ENCODE data around the gene TCF19. TPM values are rescaled to one million over a fixed set of nuclear protein-coding genes. Genes with fewer than 3 reads are reported as not detected.
"Not testable (repeated sequence)": the region's sequence is repeated elsewhere in the genome, so short reads cannot be mapped to it uniquely, and the experiment has no call there.

TCF19 gene
- total and polyA plus RNA-seq, 3 experiments from 2014 or later: 11.6 to 103 (median 102) TPM

DNA sequence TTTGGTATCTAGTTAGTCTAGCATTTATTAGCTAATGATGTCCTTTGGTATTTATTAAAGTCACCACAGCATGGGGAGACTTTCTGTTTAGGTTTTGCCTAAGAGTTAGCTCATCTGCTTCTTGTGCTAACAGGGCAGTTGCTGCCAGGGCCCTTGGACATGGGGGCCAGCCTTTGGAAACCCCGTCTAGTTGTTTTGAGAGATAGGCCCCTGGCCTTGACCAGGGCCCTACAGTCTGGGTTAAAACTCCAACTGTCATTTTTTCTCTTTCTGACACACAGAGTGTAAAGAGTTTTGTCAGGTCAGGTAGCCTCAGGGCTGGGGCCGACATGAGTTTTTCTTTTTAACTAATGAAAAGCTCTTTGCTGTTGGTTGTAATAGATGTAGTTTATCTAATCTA is 24.9 kb downstream of the TCF19 start:
- POLR2A ChIA-PET; H3K4me3 Mint-ChIP-seq; H3K4me1 ChIP-seq (ENCODE audit: insufficient read depth, low read length); H3K9me3 Mint-ChIP-seq; H3K9me3 ChIP-seq (ENCODE audit: low read length); H3K27me3 Mint-ChIP-seq; H3K36me3 ChIP-seq (ENCODE audit: insufficient read depth, low read length); H3K4me3 ChIP-seq (ENCODE audit: low read length); H3K27me3 ChIP-seq (ENCODE audit: insufficient read depth, low read length, poor library complexity, severe bottlenecking); H3K27ac ChIP-seq (ENCODE audit: low read depth, low read length); H3K36me3 Mint-ChIP-seq; H3K27ac Mint-ChIP-seq; DNase-seq: not testable (repeated sequence)
- H3K4me1 Mint-ChIP-seq: peaks cover 12 to 19% (median 17%) of the 10 kb centered on the region in 3 donors
- CTCF ChIA-PET: interaction anchor here (1.5 to 2.0 kb wide), 2 partner anchors 9 to 183 kb away, joined by 4 to 5 read pairs; no protein-coding TSS in a partner anchor

DNA sequence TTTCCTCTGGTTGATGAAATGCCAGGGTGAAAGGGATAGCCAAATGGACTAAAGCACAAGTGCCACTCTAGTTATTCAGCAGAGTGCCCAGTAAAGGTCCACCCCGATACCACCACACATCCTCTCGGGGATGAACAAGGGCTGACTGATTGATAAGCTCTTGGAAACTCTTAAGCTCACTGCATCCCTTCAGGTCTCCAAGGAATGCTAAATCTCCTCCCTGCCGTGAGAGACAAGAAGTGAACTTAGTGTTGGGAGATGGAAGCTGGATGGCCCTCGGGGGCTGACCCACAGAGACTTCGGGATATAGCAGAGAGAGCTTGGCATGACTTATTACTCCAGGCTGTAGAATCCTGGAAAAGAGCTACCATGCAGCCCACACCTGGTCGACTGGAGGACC is 25.5 kb downstream of the TCF19 start:
- H3K36me3 Mint-ChIP-seq; H3K9me3 Mint-ChIP-seq; H3K9me3 ChIP-seq (ENCODE audit: low read length); H3K27me3 Mint-ChIP-seq; H3K4me3 Mint-ChIP-seq; H3K27ac ChIP-seq (ENCODE audit: low read depth, low read length); POLR2A ChIA-PET; H3K27ac Mint-ChIP-seq; DNase-seq; H3K4me3 ChIP-seq (ENCODE audit: low read length); H3K4me1 ChIP-seq (ENCODE audit: insufficient read depth, low read length); H3K36me3 ChIP-seq (ENCODE audit: insufficient read depth, low read length); H3K27me3 ChIP-seq (ENCODE audit: insufficient read depth, low read length, poor library complexity, severe bottlenecking): not testable (repeated sequence)
- CTCF ChIA-PET: interaction anchor here (1.5 to 2.0 kb wide), 2 partner anchors 8 to 183 kb away, joined by 4 to 5 read pairs; no protein-coding TSS in a partner anchor
- H3K4me1 Mint-ChIP-seq: peaks cover 8 to 13% (median 11%) of the 10 kb centered on the region in 3 donors

- CTCF ChIA-PET; H3K27me3 ChIP-seq (ENCODE audit: insufficient read depth, low read length, poor library complexity, severe bottlenecking); H3K4me1 ChIP-seq (ENCODE audit: insufficient read depth, low read length); H3K9me3 ChIP-seq (ENCODE audit: low read length); H3K4me3 Mint-ChIP-seq; H3K27ac ChIP-seq (ENCODE audit: low read depth, low read length); H3K27me3 Mint-ChIP-seq; H3K36me3 Mint-ChIP-seq; POLR2A ChIA-PET; DNase-seq; H3K4me3 ChIP-seq (ENCODE audit: low read length); H3K9me3 Mint-ChIP-seq; H3K27ac Mint-ChIP-seq; H3K4me1 Mint-ChIP-seq; H3K36me3 ChIP-seq (ENCODE audit: insufficient read depth, low read length): not testable (repeated sequence)
Observed at GRCh38 chr6:31185695-31186051, 27.3 kb downstream of the TCF19 start.

DNA sequence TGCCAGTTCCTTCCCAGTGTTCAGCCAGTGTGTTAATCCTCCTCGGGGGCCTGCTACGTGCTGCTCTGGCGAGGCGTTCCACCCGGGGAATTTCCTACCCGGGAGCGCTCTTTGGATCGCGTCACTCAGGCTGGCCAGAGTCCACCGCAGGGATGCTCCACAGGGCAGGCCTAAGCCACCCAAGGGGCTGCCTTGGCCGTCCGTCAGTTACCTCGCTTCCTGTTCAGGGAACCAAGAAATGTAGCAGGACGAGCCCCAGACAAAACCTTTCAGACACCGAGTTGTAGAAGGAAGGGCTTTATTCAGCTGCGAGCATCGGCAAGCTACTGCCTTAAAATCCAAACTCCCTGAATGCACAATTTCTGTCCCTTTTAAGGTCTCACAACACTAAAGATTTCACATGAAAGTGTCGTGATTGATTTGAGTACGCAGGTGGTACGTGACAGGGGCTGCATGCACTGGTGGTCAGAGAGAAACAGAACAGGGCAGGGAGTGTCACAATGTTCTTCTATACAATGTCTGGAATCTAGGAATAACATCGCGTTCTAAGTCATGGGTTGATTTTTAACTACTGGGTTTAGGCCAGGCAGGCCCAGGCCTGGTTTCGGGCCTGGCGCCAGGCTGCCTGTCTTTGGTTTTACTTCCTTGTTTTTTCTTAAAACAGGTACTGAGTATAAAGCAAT is 27.8 kb downstream of the TCF19 start:
- CTCF ChIA-PET: no interaction called here
- Histone ChIP-seq H3K4me3 (ENCODE audit: low read length) (no peak overlapping the region), H3K9me3 (ENCODE audit: low read length) (no peaks in the 10 kb centered on the region), H3K27ac (ENCODE audit: low read depth, low read length) (no peak overlapping the region), H3K4me1 (ENCODE audit: insufficient read depth, low read length) (no peaks in the 10 kb centered on the region), H3K36me3 (ENCODE audit: insufficient read depth, low read length) (no peaks in the 10 kb centered on the region), H3K27me3 (ENCODE audit: insufficient read depth, low read length, poor library complexity, severe bottlenecking) (no peaks in the 10 kb centered on the region)
- H3K27me3 Mint-ChIP-seq: no peaks in the 10 kb centered on the region
- POLR2A ChIA-PET: no interaction called here
- H3K27ac Mint-ChIP-seq: peak overlapping the region in 1 of 8 donors; percentile 71
- no peak for DNase-seq
- H3K9me3 Mint-ChIP-seq: no peaks in the 10 kb centered on the region
- peaks cover 0 to 4% (median 0%) of the 10 kb centered on the region in 3 donors for H3K4me1 Mint-ChIP-seq
- no peak overlapping the region for H3K4me3 Mint-ChIP-seq
- H3K36me3 Mint-ChIP-seq: no peaks in the 10 kb centered on the region

- Mint-ChIP-seq H3K36me3 (no peaks in the 10 kb centered on the region), H3K27me3 (no peaks in the 10 kb centered on the region), H3K4me3 (no peak overlapping the region), H3K9me3 (no peaks in the 10 kb centered on the region), H3K27ac (peak overlapping the region in 1 of 8 donors; percentile 36), H3K4me1 (peaks cover 0 to 4% (median 2%) of the 10 kb centered on the region in 3 donors)
- H3K4me3 ChIP-seq (ENCODE audit: low read length): no peak overlapping the region
- no peaks in the 10 kb centered on the region for H3K27me3 ChIP-seq (ENCODE audit: insufficient read depth, low read length, poor library complexity, severe bottlenecking)
- H3K4me1 ChIP-seq (ENCODE audit: insufficient read depth, low read length): no peaks in the 10 kb centered on the region
- no peak overlapping the region for H3K27ac ChIP-seq (ENCODE audit: low read depth, low read length)
- ChIA-PET CTCF (interaction anchor here (1.4 kb wide), 1 partner anchor 179 kb away, joined by 3 read pairs; no protein-coding TSS in a partner anchor), POLR2A (no interaction called here)
- DNase-seq: no peak
- H3K9me3 ChIP-seq (ENCODE audit: low read length): no peaks in the 10 kb centered on the region
- H3K36me3 ChIP-seq (ENCODE audit: insufficient read depth, low read length): no peaks in the 10 kb centered on the region
Observed at GRCh38 chr6:31187780-31188194, 29.4 kb downstream of the TCF19 start.

- not testable (repeated sequence) for H3K9me3 Mint-ChIP-seq
Observed at GRCh38 chr6:31189223-31189622, 30.8 kb downstream of the TCF19 start.

DNA sequence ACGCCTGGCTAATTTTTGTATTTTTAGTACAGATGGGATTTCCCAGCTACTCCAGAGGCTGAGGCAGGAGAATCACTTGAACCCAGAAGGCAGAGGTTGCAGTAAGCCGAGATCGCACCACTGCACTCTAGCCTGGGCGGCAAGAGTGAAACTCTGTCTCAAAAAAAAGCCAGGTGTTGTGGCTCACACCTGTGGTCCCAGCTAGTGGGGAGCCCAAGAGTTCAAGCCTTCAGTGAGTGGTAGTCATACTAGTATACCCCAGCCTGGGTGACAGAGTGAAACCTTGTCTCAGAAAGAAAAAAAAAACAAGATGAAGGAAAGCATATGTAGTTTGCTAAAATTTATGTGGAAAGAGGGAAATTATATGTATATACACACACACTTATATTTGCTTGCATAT is 32.1 kb downstream of the TCF19 start:
- H3K27ac Mint-ChIP-seq: peak overlapping the region in 1 of 8 donors; percentile 72
- H3K27me3 Mint-ChIP-seq: no peaks in the 10 kb centered on the region
- H3K27ac ChIP-seq (ENCODE audit: low read depth, low read length): no peak overlapping the region
- H3K4me1 Mint-ChIP-seq: peaks cover 12 to 14% (median 14%) of the 10 kb centered on the region in 3 donors
- H3K9me3 ChIP-seq (ENCODE audit: low read length): no peaks in the 10 kb centered on the region
- no peaks in the 10 kb centered on the region for H3K4me1 ChIP-seq (ENCODE audit: insufficient read depth, low read length)
- H3K36me3 ChIP-seq (ENCODE audit: insufficient read depth, low read length): no peaks in the 10 kb centered on the region
- DNase-seq: no peak
- H3K4me3 ChIP-seq (ENCODE audit: low read length): no peak overlapping the region
- no peaks in the 10 kb centered on the region for H3K9me3 Mint-ChIP-seq
- POLR2A ChIA-PET: interaction anchor here (0.6 kb wide), 1 partner anchor 31 kb away, joined by 3 read pairs; no protein-coding TSS in a partner anchor
- H3K4me3 Mint-ChIP-seq: no peak overlapping the region
- CTCF ChIA-PET: interaction anchor here (3.1 kb wide), 1 partner anchor 176 kb away, joined by 22 read pairs; no protein-coding TSS in a partner anchor
- H3K36me3 Mint-ChIP-seq: peaks cover 0 to 12% (median 0%) of the 10 kb centered on the region in 3 donors
- H3K27me3 ChIP-seq (ENCODE audit: insufficient read depth, low read length, poor library complexity, severe bottlenecking): no peaks in the 10 kb centered on the region

More at GRCh38 chr6:31189223-31189622, 30.8 kb downstream of the TCF19 start:
- H3K27ac Mint-ChIP-seq; H3K27me3 Mint-ChIP-seq; H3K27me3 ChIP-seq (ENCODE audit: insufficient read depth, low read length, poor library complexity, severe bottlenecking); H3K36me3 ChIP-seq (ENCODE audit: insufficient read depth, low read length); DNase-seq; POLR2A ChIA-PET; H3K36me3 Mint-ChIP-seq; CTCF ChIA-PET; H3K4me3 Mint-ChIP-seq; H3K4me1 Mint-ChIP-seq; H3K4me3 ChIP-seq (ENCODE audit: low read length); H3K9me3 ChIP-seq (ENCODE audit: low read length); H3K4me1 ChIP-seq (ENCODE audit: insufficient read depth, low read length); H3K27ac ChIP-seq (ENCODE audit: low read depth, low read length): not testable (repeated sequence)

DNA sequence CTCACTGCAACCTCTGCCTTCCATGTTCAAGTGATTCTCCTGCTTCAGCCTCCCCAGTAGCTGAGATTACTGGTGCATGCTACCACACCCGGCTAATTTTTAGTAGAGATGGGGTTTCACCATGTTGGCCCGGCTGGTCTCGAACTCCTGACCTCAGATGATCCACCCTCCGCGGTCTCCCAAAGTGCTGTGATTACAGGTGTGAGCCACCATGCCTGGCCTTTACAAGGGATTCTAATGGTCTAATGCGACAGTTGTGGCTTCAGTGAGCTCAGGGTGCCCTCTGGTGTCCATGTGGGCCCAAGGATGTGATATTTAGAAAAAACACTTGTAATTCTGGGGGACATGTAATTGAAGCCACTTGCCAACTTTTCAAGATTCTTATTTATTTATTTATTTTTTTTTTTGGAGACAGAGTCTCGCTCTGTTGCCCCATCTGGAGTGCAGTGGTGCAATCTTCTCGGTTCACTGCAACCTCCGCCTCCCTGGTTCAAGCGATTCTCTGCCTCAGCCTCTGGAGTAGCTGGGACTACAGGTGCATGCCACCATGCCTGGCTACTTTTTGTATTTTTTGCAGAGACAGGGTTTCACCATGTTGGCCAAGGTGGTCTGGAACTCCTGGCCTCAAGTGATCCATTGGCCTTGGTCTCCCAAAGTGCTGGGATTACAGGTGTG is 34.2 kb downstream of the TCF19 start:
- H3K4me3 Mint-ChIP-seq: peak overlapping the region in 1 of 7 donors; percentile 54
- peak; percentile 24 to 69 (median 42) for DNase-seq
- not testable (repeated sequence) for H3K27ac ChIP-seq (ENCODE audit: low read depth, low read length); H3K4me3 ChIP-seq (ENCODE audit: low read length); H3K27me3 ChIP-seq (ENCODE audit: insufficient read depth, low read length, poor library complexity, severe bottlenecking); H3K27me3 Mint-ChIP-seq; H3K9me3 ChIP-seq (ENCODE audit: low read length); H3K9me3 Mint-ChIP-seq; H3K36me3 ChIP-seq (ENCODE audit: insufficient read depth, low read length)
- ChIA-PET POLR2A (interaction anchor here (0.7 to 0.9 kb wide), 4 partner anchors 37 to 752 kb away, joined by 3 to 7 read pairs (median 4); no protein-coding TSS in a partner anchor), CTCF (interaction anchor here (0.9 to 3.1 kb wide), 8 partner anchors 10 to 184 kb away, joined by 3 to 27 read pairs (median 4); partner anchors contain the start of gene PSORS1C2)
- H3K4me1 Mint-ChIP-seq: peaks cover 24 to 29% (median 25%) of the 10 kb centered on the region in 3 donors
- H3K27ac Mint-ChIP-seq: peak overlapping the region in 2 of 8 donors; percentile 68 to 94
- peaks cover 0 to 26% (median 2%) of the 10 kb centered on the region in 3 donors for H3K36me3 Mint-ChIP-seq
- H3K4me1 ChIP-seq (ENCODE audit: insufficient read depth, low read length): peaks cover 12% of the 10 kb centered on the region
